ENCODE measurements around the gene QTRT2. TPM values are rescaled to one million over a fixed set of nuclear protein-coding genes. Genes with fewer than 3 reads are reported as not detected.

Gene QTRT2
- total and polyA plus RNA-seq, 10 of the 15 experiments (the other 5 are each of a cell fraction or from before 2014, with no cell fraction given), result 17.8 to 42.3 (median 28.7) TPM

- Histone ChIP-seq H3K4me2 (ENCODE audit: control insufficient read depth, insufficient read depth) (no peak overlapping the region), H3K27me3 (replicated peaks in 1 of 2; ENCODE audit: control insufficient read depth in 2 of 2, insufficient read depth in 2 of 2, low read length in 1 of 2) (no peaks in the 10 kb centered on the region), H3K4me3 (no peak overlapping the region), H3K4me1 (ENCODE audit: control insufficient read depth, insufficient read depth, low read length) (no peaks in the 10 kb centered on the region), H3K27ac (ENCODE audit: control insufficient read depth, insufficient read depth) (no peak overlapping the region), H4K20me1 (ENCODE audit: control insufficient read depth, insufficient read depth) (no peaks in the 10 kb centered on the region), H3K36me3 (ENCODE audit: control insufficient read depth in 2 of 2, insufficient read depth in 2 of 2, low read length in 1 of 2) (no peaks in the 10 kb centered on the region), H3K9me3 (replicated peaks; ENCODE audit: control insufficient read depth, insufficient read depth, low read length) (no peaks in the 10 kb centered on the region), H2AFZ (ENCODE audit: control insufficient read depth, low read depth, low read length) (no peak overlapping the region), H3K9ac (ENCODE audit: control insufficient read depth, insufficient read depth, low read length) (no peak overlapping the region), H3K79me2 (ENCODE audit: control insufficient read depth, insufficient read depth, low read length) (no peaks in the 10 kb centered on the region)
- TF ChIP-seq YBX1 (IDR thresholded peaks at IDR 0.05), result no peak
- no peak for TF ChIP-seq E2F8 (IDR thresholded peaks at IDR 0.05; ENCODE audit: low read depth, partially characterized antibody)
- TF ChIP-seq ZBTB40 (IDR thresholded peaks at IDR 0.05; ENCODE audit: borderline replicate concordance), result no peak
- no peak for TF ChIP-seq ASH2L (IDR thresholded peaks at IDR 0.05; ENCODE audit: borderline replicate concordance, low read depth)
- TF ChIP-seq CHD2 (IDR thresholded peaks at IDR 0.05; ENCODE audit: borderline replicate concordance, low read depth, low read length), result no peak
- POLR2A ChIA-PET, result no interaction called here
- no TSS peak for BruUV-seq (replicated peaks)
- no peak for FAIRE-seq
- CTCF ChIA-PET, result no interaction called here
- RAD21 ChIA-PET (ENCODE audit: unreplicated experiment), result no interaction called here
- 61% methylated on average over 3 of the region's 3 CpGs for WGBS (ENCODE audit: insufficient coverage, insufficient replicate concordance, low lambda C conversion rate, missing lambda C conversion rate)
- no peak for DNase-seq (ENCODE audit: low read depth, low spot score)
- in situ Hi-C loops (cut with MboI) (no loop called here), intact Hi-C loops (cut with micrococcal nuclease; ENCODE audit: unreplicated experiment) (no loop called here)
- SMC1A ChIA-PET (ENCODE audit: uncharacterized antibody, unreplicated experiment), result no interaction called here
- ATAC-seq, result no peak
Observed at GRCh38 chr3:114095796-114096195, 39.3 kb downstream of the QTRT2 start.

All from GM12878 (cell line).